BE2C (cell line): ENCODE measurements around the gene ROPN1L.
"Not testable (repeated sequence)": the region's sequence is repeated elsewhere in the genome, so short reads cannot be mapped to it uniquely, and the experiment has no call there.

Experiments
- DNase-seq: peaks from one replicate; pipeline ENCODE4 v3.0.0-alpha.2; 2020
- H3K27me3 ChIP-seq: fragments of 250-450 bp; sonication (Bioruptor Pico); 2 replicates; pipeline ENCODE4 v1.5.1; 2020; ENCODE audit warnings: mild to moderate bottlenecking
- H3K36me3 ChIP-seq: fragments of 250-450 bp; sonication (Bioruptor Pico); 2 replicates; pipeline ENCODE4 v1.5.1; 2020; ENCODE audit warnings: mild to moderate bottlenecking
- H3K4me1 ChIP-seq: fragments of 250-450 bp; sonication (Bioruptor Pico); 2 replicates; pipeline ENCODE4 v1.5.1; 2020
- H3K4me3 ChIP-seq: 2 replicates; pipeline ENCODE4 v1.5.1; 2011; ENCODE audit warnings: low read depth, low read length
- H3K9me3 ChIP-seq: fragments of 250-450 bp; sonication (Bioruptor Pico); 2 replicates; pipeline ENCODE4 v1.5.1; 2020
- CTCF ChIP-seq: IDR thresholded peaks from 2 replicates; pipeline ENCODE4 v1.5.1; 2012; ENCODE audit warnings: mild to moderate bottlenecking, low read depth, low read length

The ROPN1L gene

GRCh38 chr5:10489810-10490426 is 48.2 kb downstream of the ROPN1L start:
- H3K36me3 ChIP-seq, result no peaks in the 10 kb centered on the region
- no peaks in the 10 kb centered on the region for H3K9me3 ChIP-seq
- no peak for TF ChIP-seq CTCF
- no peak for DNase-seq
- no peak overlapping the region for H3K4me3 ChIP-seq
- H3K27me3 ChIP-seq, result no peaks in the 10 kb centered on the region
- peaks cover 6% of the 10 kb centered on the region for H3K4me1 ChIP-seq

GRCh38 chr5:10490927-10491672 is 49.4 kb downstream of the ROPN1L start:
- DNase-seq, result no peak

GRCh38 chr5:10491673-10492026 is 50.0 kb downstream of the ROPN1L start:
- Histone ChIP-seq H3K4me1 (no peaks in the 10 kb centered on the region), H3K36me3 (no peaks in the 10 kb centered on the region), H3K4me3 (no peak overlapping the region), H3K9me3 (no peaks in the 10 kb centered on the region), H3K27me3 (no peaks in the 10 kb centered on the region)
- DNase-seq, result no peak
- TF ChIP-seq CTCF, result no peak

More at GRCh38 chr5:10490927-10491672, 49.4 kb downstream of the ROPN1L start:
- H3K4me1 ChIP-seq, result peaks cover 2% of the 10 kb centered on the region
- no peak overlapping the region for H3K4me3 ChIP-seq
- no peak for TF ChIP-seq CTCF
- H3K36me3 ChIP-seq, result no peaks in the 10 kb centered on the region
- no peaks in the 10 kb centered on the region for H3K27me3 ChIP-seq
- no peaks in the 10 kb centered on the region for H3K9me3 ChIP-seq

GRCh38 chr5:10493884-10494283 is 52.2 kb downstream of the ROPN1L start:
- DNase-seq, result no peak
- no peak for TF ChIP-seq CTCF
- Histone ChIP-seq H3K4me3 (no peak overlapping the region), H3K4me1 (no peaks in the 10 kb centered on the region), H3K27me3 (no peaks in the 10 kb centered on the region), H3K9me3 (no peaks in the 10 kb centered on the region), H3K36me3 (no peaks in the 10 kb centered on the region)

GRCh38 chr5:10494497-10494896 is 52.8 kb downstream of the ROPN1L start:
- DNase-seq, H3K36me3 ChIP-seq, H3K4me1 ChIP-seq, H3K9me3 ChIP-seq, H3K27me3 ChIP-seq, H3K4me3 ChIP-seq: not testable (repeated sequence)

- Histone ChIP-seq H3K4me1 (no peaks in the 10 kb centered on the region), H3K9me3 (no peaks in the 10 kb centered on the region), H3K4me3 (no peak overlapping the region), H3K27me3 (no peaks in the 10 kb centered on the region), H3K36me3 (no peaks in the 10 kb centered on the region)
- no peak for DNase-seq
- no peak for TF ChIP-seq CTCF
Measured at GRCh38 chr5:10497554-10497953, 55.9 kb downstream of the ROPN1L start.
